HepG2 (cell line): ENCODE measurements around the gene SETD7. TPM values are rescaled to one million over a fixed set of nuclear protein-coding genes. Genes with fewer than 3 reads are reported as not detected.

Experiments used
- ATAC-seq: fragments of 200-7000 bp; cut with Tn5 transposase; 3 replicates; pipeline ENCODE4 v1.9.1; 2020; ENCODE audit warnings: mild to moderate bottlenecking, moderate library complexity
- BruUV-seq: library from RNA; stranded (reverse); fragments of 400-500 nt; replicated peaks from 2 replicates; lab custom pipeline; 2021; lab: Mats Ljungman, UMichigan
- CTCF ChIA-PET: fragments of 300-600 bp; formaldehyde crosslinking; extraction: SDS; loops from one replicate; lab custom pipeline; 2021; ENCODE audit warnings: low total read pairs, inconsistent platforms, low intra/inter-chr PET ratio; lab: Yijun Ruan, JAX
- POLR2A ChIA-PET: fragments of 350-600 bp; sonication (Branson Sonifier 250); formaldehyde crosslinking; loops from one replicate; lab custom pipeline; 2020; ENCODE audit warnings: antibody characterized with exemption, inconsistent platforms; lab: Yijun Ruan, JAX
- DNase-seq: peaks from one replicate; pipeline ENCODE4 v3.0.0-alpha.2; 2015; ENCODE audit warnings: low spot score
- FAIRE-seq: peaks from 3 replicates; lab custom pipeline; 2011; peaks lifted over from hg19 to GRCh38; lab: Jason Lieb, UNC
- H2AFZ ChIP-seq: one replicate; pipeline ENCODE4 v1.6.1; 2011; ENCODE audit warnings: low read length, inconsistent platforms
- H3K27ac ChIP-seq: fragments of 300-600 bp; 3 replicates; pipeline ENCODE4 v1.8.0; 2011; ENCODE audit warnings: mixed run types, mild to moderate bottlenecking, mixed read lengths, low read length, inconsistent platforms; ENCODE audit not compliant: insufficient read depth; ENCODE audit errors: extremely low read length
- H3K27me3 ChIP-seq, 2 experiments: fragments of 200-600 bp in 1 of 2; 2 replicates in 1 of 2; 3 replicates in 1 of 2; pipeline versions ENCODE4 v1.6.0 to v1.8.0; 2011; ENCODE audit warnings: low read length in 2 of 2, mild to moderate bottlenecking in 2 of 2, moderate library complexity in 2 of 2, inconsistent platforms in 1 of 2; ENCODE audit not compliant: insufficient read depth in 2 of 2, control insufficient read depth in 1 of 2
- H3K36me3 ChIP-seq, 2 experiments: fragments of 200-600 bp in 1 of 2; replicated peaks in 1 of 2; 2 replicates in 1 of 2; 3 replicates in 1 of 2; pipeline versions ENCODE4 v1.5.1 to v1.8.0; 2011; ENCODE audit warnings: low read length in 2 of 2, inconsistent platforms in 1 of 2; ENCODE audit not compliant: insufficient read depth in 2 of 2, control insufficient read depth in 1 of 2
- H3K4me1 ChIP-seq: 2 replicates; pipeline ENCODE4 v1.5.1; 2012; ENCODE audit warnings: low read length, inconsistent platforms; ENCODE audit not compliant: insufficient read depth
- H3K4me2 ChIP-seq: 2 replicates; pipeline ENCODE4 v1.6.0; 2011; ENCODE audit warnings: low read depth, low read length, inconsistent platforms
- H3K4me3 ChIP-seq, 3 experiments: fragments of 200-600 bp in 1 of 3; sonication (generic), shearing (Covaris generic) in 1 of 3; replicated peaks in 1 of 3; 2 replicates each; pipeline ENCODE4 v1.5.1; 2011 to 2016; ENCODE audit warnings: low read length in 3 of 3, inconsistent platforms in 2 of 3, low read depth in 2 of 3, mild to moderate bottlenecking in 2 of 3, control low read depth in 1 of 3, mixed read lengths in 1 of 3; ENCODE audit not compliant: insufficient read depth in 1 of 3
- H3K79me2 ChIP-seq: one replicate; pipeline ENCODE4 v1.6.1; 2011; ENCODE audit warnings: low read length, inconsistent platforms; ENCODE audit not compliant: insufficient read depth
- H3K9ac ChIP-seq: 2 replicates; pipeline ENCODE4 v1.6.0; 2011; ENCODE audit warnings: mild to moderate bottlenecking, low read depth, low read length, inconsistent platforms; ENCODE audit not compliant: insufficient read depth
- H3K9me3 ChIP-seq: 2 replicates; pipeline ENCODE4 v1.5.1; 2012; ENCODE audit warnings: mild to moderate bottlenecking, low read length
- H4K20me1 ChIP-seq: 2 replicates; pipeline ENCODE4 v1.6.0; 2011; ENCODE audit warnings: inconsistent platforms, mild to moderate bottlenecking, low read length, moderate library complexity; ENCODE audit not compliant: insufficient read depth
- GLI4 ChIP-seq: sonication (generic); formaldehyde crosslinking; IDR thresholded peaks from 2 replicates; pipeline ENCODE4 v1.5.1; 2020; ENCODE audit warnings: missing genetic modification reagents, mild to moderate bottlenecking, moderate library complexity, borderline replicate concordance
- KDM5A ChIP-seq: fragments of 200-600 bp; sonication (generic); IDR thresholded peaks from 2 replicates; pipeline ENCODE4 v1.7.0; 2018; ENCODE audit warnings: antibody characterized with exemption, mild to moderate bottlenecking, low read length, borderline replicate concordance
- ZNF260 ChIP-seq: sonication (generic); formaldehyde crosslinking; IDR thresholded peaks from 2 replicates; pipeline ENCODE4 v1.4.0; 2020; ENCODE audit warnings: missing genetic modification reagents, low read depth, mild to moderate bottlenecking, borderline replicate concordance
- WGBS: methylation state at CpG from one replicate; pipeline ENCODE4 v1.1.6; 2017; ENCODE audit warnings: low lambda C conversion rate; 5-methylcytosine and 5-hydroxymethylcytosine counted together
- in situ Hi-C: cut with HindIII; loops from 2 replicates; pipeline ENCODE4 v1.10.0; 2017; ENCODE audit warnings: low pct_unique_long_range_greater_than_20kb; ENCODE audit not compliant: extremely low pct_ligation_motif_present
- intact Hi-C: fragments of 100-400 bp; cut with micrococcal nuclease; formaldehyde crosslinking; loops from one replicate; pipeline ENCODE4 v1.10.0; 2022; ENCODE audit not compliant: unreplicated experiment
- polyA plus RNA-seq, 8 experiments: library from polyadenylated mRNA; depleted of rRNA in 3 of 8; stranded (reverse) in 7 of 8; unstranded in 1 of 8; fragments of >200 nt; fragmentation: Illumina TruSeq in 4 of 8; extraction: Trizol in 4 of 8; gene quantifications; 2 replicates each; pipeline versions ENCODE4 v1.2.1 to v1.2.3, GENCODE V29; 2011 to 2016; ENCODE audit warnings: low read depth in 4 of 8, missing spikeins in 1 of 8, mixed read lengths in 1 of 8; ENCODE audit not compliant: insufficient read depth in 1 of 8
- total RNA-seq, 5 experiments: library from RNA; depleted of rRNA; stranded (reverse); fragments of >200 nt; fragmentation: Illumina TruSeq; extraction: Trizol; gene quantifications; 2 replicates each; pipeline ENCODE4 v1.2.3, GENCODE V29; 2016; ENCODE audit warnings: low read depth in 1 of 5
- TF ChIP-seq, protein P1 (sequence below): IDR thresholded peaks from 2 replicates; pipeline ENCODE4 v1.6.1; 2016; ENCODE audit warnings: missing biosample characterization, missing genetic modification reagents, low read depth
- TF ChIP-seq, protein P2 (sequence below): fragments of 450-650 bp; IDR thresholded peaks from 2 replicates; pipeline ENCODE4 v1.6.1; 2016
- TF ChIP-seq, protein P3 (sequence below): sonication (generic); formaldehyde crosslinking; IDR thresholded peaks from 2 replicates; pipeline ENCODE4 v1.5.0; 2020; ENCODE audit warnings: mild to moderate bottlenecking, missing genetic modification reagents
- TF ChIP-seq, protein P4 (sequence below): sonication (generic); formaldehyde crosslinking; IDR thresholded peaks from 2 replicates; pipeline ENCODE4 v1.4.0; 2020; ENCODE audit warnings: missing genetic modification reagents; ENCODE audit errors: not compliant biosample characterization
- TF ChIP-seq, protein P5 (sequence below): sonication (generic); formaldehyde crosslinking; IDR thresholded peaks from 2 replicates; pipeline ENCODE4 v1.5.0; 2020; ENCODE audit warnings: mild to moderate bottlenecking, missing genetic modification reagents

Gene SETD7
- total and polyA plus RNA-seq, 2 of the 13 experiments (the other 11 are each of a cell fraction or from before 2014, with no cell fraction given) = 0.08 to 0.22 TPM

DNA sequence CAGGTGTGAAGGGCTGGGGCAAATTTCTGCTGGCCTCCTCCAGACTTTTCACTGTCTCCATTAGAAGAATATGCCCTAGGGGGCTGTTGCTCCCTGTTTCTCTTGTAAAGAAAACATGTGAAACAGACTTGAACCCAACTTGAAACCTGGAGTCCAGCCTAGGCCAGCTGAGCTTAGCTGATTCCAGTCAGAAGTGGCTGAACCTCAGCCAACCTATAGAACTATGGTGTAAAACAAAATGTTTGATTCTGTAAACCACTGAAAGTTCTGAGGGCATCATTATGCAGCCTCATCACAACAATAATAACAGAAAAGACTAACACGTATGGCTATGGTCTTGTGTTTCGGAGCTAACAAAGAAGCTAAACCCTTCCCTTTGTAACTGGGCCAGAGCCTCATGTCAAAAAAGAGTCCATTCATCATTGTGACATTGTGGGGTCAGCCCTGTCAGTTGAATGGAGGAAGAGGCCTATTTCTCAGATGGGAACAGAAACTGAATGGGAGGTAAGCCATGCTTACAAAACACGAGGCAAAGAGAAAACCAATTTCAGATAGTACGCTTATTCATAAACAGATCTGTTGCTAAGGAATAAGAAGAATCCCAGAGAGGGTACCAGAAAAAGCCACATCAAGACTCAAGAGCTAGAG lies 34.1 kb downstream of the SETD7 start:
- no TSS peak for BruUV-seq
- intact Hi-C loops = no loop called here

DNA sequence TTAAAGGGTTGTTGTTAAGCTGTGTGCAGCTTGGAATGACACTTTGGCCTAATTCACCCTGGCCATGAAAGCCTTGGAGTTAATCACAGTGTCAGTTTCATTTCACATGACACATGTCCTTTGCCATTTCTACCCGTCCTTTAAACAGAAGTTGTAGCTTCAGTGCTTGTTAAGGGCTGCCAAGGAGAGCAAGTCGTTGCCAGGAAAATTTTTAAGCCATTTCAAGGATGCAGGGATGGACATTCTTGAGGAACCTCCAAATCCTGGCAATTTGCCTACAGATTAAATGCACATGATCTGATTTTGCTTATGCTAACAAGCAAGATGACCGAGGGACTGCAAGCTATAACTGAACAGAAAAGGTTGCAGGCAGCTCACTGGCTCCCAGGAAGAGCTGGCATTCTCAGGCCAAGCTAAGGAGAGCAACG lies 40.5 kb downstream of the SETD7 start:
- WGBS = 13% methylated on average over 4 of the region's 4 CpGs
- DNase-seq = no peak
- Histone ChIP-seq H3K9me3 (no peaks in the 10 kb centered on the region), H3K4me3 (no peak overlapping the region), H3K27ac (no peak overlapping the region), H3K79me2 (no peaks in the 10 kb centered on the region), H3K36me3 (no peaks in the 10 kb centered on the region), H3K4me1 (0 out of 2 replicates have a peak, but pooled peaks cover 7% of the 10 kb centered on the region), H2AFZ (no peak overlapping the region), H4K20me1 (no peaks in the 10 kb centered on the region), H3K4me2 (no peak overlapping the region), H3K27me3 (no peaks in the 10 kb centered on the region; a peak in 1 of 5 replicates), H3K9ac (no peak overlapping the region)
- no peak for ATAC-seq
- POLR2A ChIA-PET = no interaction called here
- no TSS peak for BruUV-seq
- in situ Hi-C loops (no loop called here), intact Hi-C loops (no loop called here)
- CTCF ChIA-PET = no interaction called here
- no peak for FAIRE-seq
- TF ChIP-seq, protein P1, sequence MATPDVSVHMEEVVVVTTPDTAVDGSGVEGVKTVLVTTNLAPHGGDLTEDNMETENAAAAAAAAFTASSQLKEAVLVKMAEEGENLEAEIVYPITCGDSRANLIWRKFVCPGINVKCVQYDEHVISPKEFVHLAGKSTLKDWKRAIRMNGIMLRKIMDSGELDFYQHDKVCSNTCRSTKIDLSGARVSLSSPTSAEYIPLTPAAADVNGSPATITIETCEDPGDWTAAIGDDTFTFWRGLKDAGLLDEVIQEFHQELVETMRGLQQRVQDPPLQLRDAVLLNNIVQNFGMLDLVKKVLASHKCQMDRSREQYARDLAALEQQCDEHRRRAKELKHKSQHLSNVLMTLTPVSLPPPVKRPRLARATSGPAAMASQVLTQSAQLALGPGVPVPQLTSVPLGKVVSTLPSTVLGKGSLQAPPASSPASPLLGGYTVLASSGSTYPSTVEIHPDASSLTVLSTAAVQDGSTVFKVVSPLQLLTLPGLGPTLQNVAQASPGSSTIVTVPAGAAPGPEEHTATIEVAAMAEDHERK (CRISPR knock-in tag) = no peak
- TF ChIP-seq, protein P2, sequence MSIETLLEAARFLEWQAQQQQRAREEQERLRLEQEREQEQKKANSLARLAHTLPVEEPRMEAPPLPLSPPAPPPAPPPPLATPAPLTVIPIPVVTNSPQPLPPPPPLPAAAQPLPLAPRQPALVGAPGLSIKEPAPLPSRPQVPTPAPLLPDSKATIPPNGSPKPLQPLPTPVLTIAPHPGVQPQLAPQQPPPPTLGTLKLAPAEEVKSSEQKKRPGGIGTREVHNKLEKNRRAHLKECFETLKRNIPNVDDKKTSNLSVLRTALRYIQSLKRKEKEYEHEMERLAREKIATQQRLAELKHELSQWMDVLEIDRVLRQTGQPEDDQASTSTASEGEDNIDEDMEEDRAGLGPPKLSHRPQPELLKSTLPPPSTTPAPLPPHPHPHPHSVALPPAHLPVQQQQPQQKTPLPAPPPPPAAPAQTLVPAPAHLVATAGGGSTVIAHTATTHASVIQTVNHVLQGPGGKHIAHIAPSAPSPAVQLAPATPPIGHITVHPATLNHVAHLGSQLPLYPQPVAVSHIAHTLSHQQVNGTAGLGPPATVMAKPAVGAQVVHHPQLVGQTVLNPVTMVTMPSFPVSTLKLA = no peak
- TF ChIP-seq KDM5A = no peak
- TF ChIP-seq, protein P3, sequence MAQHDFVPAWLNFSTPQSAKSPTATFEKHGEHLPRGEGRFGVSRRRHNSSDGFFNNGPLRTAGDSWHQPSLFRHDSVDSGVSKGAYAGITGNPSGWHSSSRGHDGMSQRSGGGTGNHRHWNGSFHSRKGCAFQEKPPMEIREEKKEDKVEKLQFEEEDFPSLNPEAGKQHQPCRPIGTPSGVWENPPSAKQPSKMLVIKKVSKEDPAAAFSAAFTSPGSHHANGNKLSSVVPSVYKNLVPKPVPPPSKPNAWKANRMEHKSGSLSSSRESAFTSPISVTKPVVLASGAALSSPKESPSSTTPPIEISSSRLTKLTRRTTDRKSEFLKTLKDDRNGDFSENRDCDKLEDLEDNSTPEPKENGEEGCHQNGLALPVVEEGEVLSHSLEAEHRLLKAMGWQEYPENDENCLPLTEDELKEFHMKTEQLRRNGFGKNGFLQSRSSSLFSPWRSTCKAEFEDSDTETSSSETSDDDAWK (CRISPR knock-in tag) = no peak
- TF ChIP-seq, protein P4, sequence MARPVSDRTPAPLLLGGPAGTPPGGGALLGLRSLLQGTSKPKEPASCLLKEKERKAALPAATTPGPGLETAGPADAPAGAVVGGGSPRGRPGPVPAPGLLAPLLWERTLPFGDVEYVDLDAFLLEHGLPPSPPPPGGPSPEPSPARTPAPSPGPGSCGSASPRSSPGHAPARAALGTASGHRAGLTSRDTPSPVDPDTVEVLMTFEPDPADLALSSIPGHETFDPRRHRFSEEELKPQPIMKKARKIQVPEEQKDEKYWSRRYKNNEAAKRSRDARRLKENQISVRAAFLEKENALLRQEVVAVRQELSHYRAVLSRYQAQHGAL (CRISPR knock-in tag) = no peak
- no peak for TF ChIP-seq GLI4 (CRISPR knock-in tag)
- TF ChIP-seq, protein P5, sequence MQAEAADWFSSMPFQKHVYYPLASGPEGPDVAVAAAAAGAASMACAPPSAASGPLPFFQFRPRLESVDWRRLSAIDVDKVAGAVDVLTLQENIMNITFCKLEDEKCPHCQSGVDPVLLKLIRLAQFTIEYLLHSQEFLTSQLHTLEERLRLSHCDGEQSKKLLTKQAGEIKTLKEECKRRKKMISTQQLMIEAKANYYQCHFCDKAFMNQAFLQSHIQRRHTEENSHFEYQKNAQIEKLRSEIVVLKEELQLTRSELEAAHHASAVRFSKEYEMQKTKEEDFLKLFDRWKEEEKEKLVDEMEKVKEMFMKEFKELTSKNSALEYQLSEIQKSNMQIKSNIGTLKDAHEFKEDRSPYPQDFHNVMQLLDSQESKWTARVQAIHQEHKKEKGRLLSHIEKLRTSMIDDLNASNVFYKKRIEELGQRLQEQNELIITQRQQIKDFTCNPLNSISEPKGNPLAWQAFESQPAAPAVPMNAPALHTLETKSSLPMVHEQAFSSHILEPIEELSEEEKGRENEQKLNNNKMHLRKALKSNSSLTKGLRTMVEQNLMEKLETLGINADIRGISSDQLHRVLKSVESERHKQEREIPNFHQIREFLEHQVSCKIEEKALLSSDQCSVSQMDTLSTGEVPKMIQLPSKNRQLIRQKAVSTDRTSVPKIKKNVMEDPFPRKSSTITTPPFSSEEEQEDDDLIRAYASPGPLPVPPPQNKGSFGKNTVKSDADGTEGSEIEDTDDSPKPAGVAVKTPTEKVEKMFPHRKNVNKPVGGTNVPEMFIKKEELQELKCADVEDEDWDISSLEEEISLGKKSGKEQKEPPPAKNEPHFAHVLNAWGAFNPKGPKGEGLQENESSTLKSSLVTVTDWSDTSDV (CRISPR knock-in tag) = no peak

More for the DNA sequence above, 34.1 kb downstream of the SETD7 start:
- H3K79me2 ChIP-seq = no peaks in the 10 kb centered on the region
- CTCF ChIA-PET = no interaction called here
- FAIRE-seq (no peak), ATAC-seq (no peak), DNase-seq (no peak)
- in situ Hi-C loops = no loop called here
- H3K36me3 ChIP-seq = no peaks in the 10 kb centered on the region
- TF ChIP-seq ZNF260 (CRISPR knock-in tag) = no peak
- no peaks in the 10 kb centered on the region for H3K9me3 ChIP-seq
- no peaks in the 10 kb centered on the region for H4K20me1 ChIP-seq
- no peak overlapping the region for H2AFZ ChIP-seq
- no peak overlapping the region for H3K4me2 ChIP-seq
- no peak overlapping the region for H3K4me3 ChIP-seq
- WGBS = 88% methylated on average over 4 of the region's 4 CpGs
- H3K4me1 ChIP-seq = 0 out of 2 replicates have a peak, but pooled peaks cover 7% of the 10 kb centered on the region
- H3K9ac ChIP-seq = no peak overlapping the region
- no peak overlapping the region for H3K27ac ChIP-seq
- H3K27me3 ChIP-seq = no peaks in the 10 kb centered on the region; a peak in 1 of 5 replicates
- POLR2A ChIA-PET = no interaction called here
